ENCODE data around the gene RANBP1. TPM values are rescaled to one million over a fixed set of nuclear protein-coding genes. Genes with fewer than 3 reads are reported as not detected.

RANBP1 gene
- total and polyA plus RNA-seq, 2 donors (not counting 1 experiment from before 2014, with no cell fraction given), result 67.0 to 77.6 TPM

GRCh38 chr22:20154602-20155187 is 38.8 kb downstream of the RANBP1 start:
- POLR2A ChIA-PET, result no interaction called here
- Histone ChIP-seq H3K36me3 (replicated peaks in 1 of 2; ENCODE audit: control extremely low read depth in 1 of 2, control insufficient read depth in 1 of 2, extremely low read depth in 1 of 2, insufficient read depth in 2 of 2, low read length in 1 of 2) (no peaks in the 10 kb centered on the region), H3K9me3 (ENCODE audit: control extremely low read depth in 1 of 3, control insufficient read depth in 2 of 3, insufficient read depth in 1 of 3, low read length in 2 of 3) (peaks cover 0 to 7% (median 0%) of the 10 kb centered on the region in 3 donors), H3K4me3 (ENCODE audit: control extremely low read depth in 1 of 5, extremely low read depth in 1 of 5, insufficient read depth in 1 of 5, low read depth in 2 of 5, low read length in 4 of 5) (no peak overlapping the region), H3K4me2 (replicated peaks; ENCODE audit: low read depth, low read length, poor library complexity, severe bottlenecking) (no peak overlapping the region), H4K20me1 (ENCODE audit: control insufficient read depth, insufficient read depth, low read length, poor library complexity, severe bottlenecking) (no peaks in the 10 kb centered on the region), H3K4me1 (ENCODE audit: control insufficient read depth in 2 of 2, insufficient read depth in 2 of 2, low read length in 2 of 2) (peaks cover 0 to 7% of the 10 kb centered on the region in 2 donors), H3K9ac (ENCODE audit: low read length) (no peak overlapping the region), H3K27me3 (replicated peaks in 1 of 4; ENCODE audit: control extremely low read depth in 1 of 4, control insufficient read depth in 3 of 4, insufficient read depth in 4 of 4, low read length in 3 of 4) (peaks cover 0 to 40% (median 10%) of the 10 kb centered on the region in 4 experiments), H3K79me2 (ENCODE audit: control insufficient read depth, insufficient read depth, low read length) (no peaks in the 10 kb centered on the region), H2AFZ (ENCODE audit: insufficient read depth, low read depth, low read length, poor library complexity, severe bottlenecking) (no peak overlapping the region), H3K27ac (ENCODE audit: low read length in 2 of 2) (no peak overlapping the region)
- H3K4me1 Mint-ChIP-seq, result peaks cover 2% of the 10 kb centered on the region
- no peak for TF ChIP-seq CTCF (IDR thresholded peaks at IDR 0.05)
- TF ChIP-seq EZH2 (IDR thresholded peaks at IDR 0.05; ENCODE audit: borderline replicate concordance, insufficient read depth, low read depth, low read length, poor library complexity, severe bottlenecking), result no peak
- ATAC-seq (ENCODE audit: low read depth), result no peak
- no peak overlapping the region for H3K27ac Mint-ChIP-seq
- no peak for DNase-seq
- H3K9me3 Mint-ChIP-seq (ENCODE audit: insufficient read depth), result no peaks in the 10 kb centered on the region
- CTCF ChIA-PET, result interaction anchor here (1.1 kb wide), 1 partner anchor 129 kb away, joined by 3 read pairs; no protein-coding TSS in a partner anchor
- 60% methylated on average over 9 of the region's 14 CpGs for WGBS (ENCODE audit: insufficient coverage)
- intact Hi-C loops (cut with micrococcal nuclease), result no loop called here
- H3K4me3 Mint-ChIP-seq, result no peak overlapping the region
- peaks cover 10% of the 10 kb centered on the region for H3K27me3 Mint-ChIP-seq

GRCh38 chr22:20155330-20156041 is 39.6 kb downstream of the RANBP1 start:
- Histone ChIP-seq H3K4me2 (replicated peaks; ENCODE audit: low read depth, low read length, poor library complexity, severe bottlenecking) (no peak overlapping the region), H3K4me3 (ENCODE audit: control extremely low read depth in 1 of 5, extremely low read depth in 1 of 5, insufficient read depth in 1 of 5, low read depth in 2 of 5, low read length in 4 of 5) (no peak overlapping the region), H3K27me3 (replicated peaks in 1 of 4; ENCODE audit: control extremely low read depth in 1 of 4, control insufficient read depth in 3 of 4, insufficient read depth in 4 of 4, low read length in 3 of 4) (peaks cover 0 to 40% (median 10%) of the 10 kb centered on the region in 4 experiments), H2AFZ (ENCODE audit: insufficient read depth, low read depth, low read length, poor library complexity, severe bottlenecking) (no peak overlapping the region), H3K9ac (ENCODE audit: low read length) (no peak overlapping the region), H4K20me1 (ENCODE audit: control insufficient read depth, insufficient read depth, low read length, poor library complexity, severe bottlenecking) (no peaks in the 10 kb centered on the region), H3K4me1 (ENCODE audit: control insufficient read depth in 2 of 2, insufficient read depth in 2 of 2, low read length in 2 of 2) (peaks cover 0 to 3% of the 10 kb centered on the region in 2 donors), H3K27ac (ENCODE audit: low read length in 2 of 2) (no peak overlapping the region), H3K9me3 (ENCODE audit: control extremely low read depth in 1 of 3, control insufficient read depth in 2 of 3, insufficient read depth in 1 of 3, low read length in 2 of 3) (peaks cover 0 to 7% (median 0%) of the 10 kb centered on the region in 3 donors), H3K79me2 (ENCODE audit: control insufficient read depth, insufficient read depth, low read length) (no peaks in the 10 kb centered on the region), H3K36me3 (replicated peaks in 1 of 2; ENCODE audit: control extremely low read depth in 1 of 2, control insufficient read depth in 1 of 2, extremely low read depth in 1 of 2, insufficient read depth in 2 of 2, low read length in 1 of 2) (no peaks in the 10 kb centered on the region)
- CTCF ChIA-PET, result interaction anchor here (0.9 to 2.9 kb wide), 3 partner anchors 83 to 165 kb away, joined by 3 to 19 read pairs (median 8); partner anchors contain the start of gene DGCR6L
- Mint-ChIP-seq H3K27ac (no peak overlapping the region), H3K4me1 (peaks cover 2% of the 10 kb centered on the region), H3K9me3 (ENCODE audit: insufficient read depth) (no peaks in the 10 kb centered on the region), H3K4me3 (no peak overlapping the region), H3K27me3 (peaks cover 10% of the 10 kb centered on the region)
- WGBS (ENCODE audit: insufficient coverage), result 48% methylated on average over 24 of the region's 30 CpGs
- intact Hi-C loops (cut with micrococcal nuclease), result no loop called here
- DNase-seq (no peak), ATAC-seq (ENCODE audit: low read depth) (no peak)
- POLR2A ChIA-PET, result no interaction called here
- TF ChIP-seq EZH2 (IDR thresholded peaks at IDR 0.05; ENCODE audit: borderline replicate concordance, insufficient read depth, low read depth, low read length, poor library complexity, severe bottlenecking), result no peak
- TF ChIP-seq CTCF (IDR thresholded peaks at IDR 0.05), result no peak
